HG03571 (cell line): ENCODE results near the gene TGFBRAP1.
A peak's percentile ranks its signal among the peaks of the same experiment; 100 is the strongest.

ENCODE experiments used
- ATAC-seq: cut with Tn5 transposase; IDR thresholded peaks from one replicate; pipeline ENCODE4 v1.9.1; 2021; ENCODE audit not compliant: unreplicated experiment

The TGFBRAP1 gene

GRCh38 chr2:105321875-105322646 lies 7.5 kb downstream of the TGFBRAP1 start:
- no peak for ATAC-seq

- no peak for ATAC-seq
Measured at GRCh38 chr2:105320651-105321215, 8.8 kb downstream of the TGFBRAP1 start.

- no peak for ATAC-seq
Measured at GRCh38 chr2:105317937-105318336, 11.6 kb downstream of the TGFBRAP1 start.

- peak; percentile 48 for ATAC-seq
Measured at GRCh38 chr2:105315314-105315713, 14.2 kb downstream of the TGFBRAP1 start.

GRCh38 chr2:105313877-105314276 lies 15.7 kb downstream of the TGFBRAP1 start:
- ATAC-seq = no peak

GRCh38 chr2:105309147-105309545 lies 20.4 kb downstream of the TGFBRAP1 start:
- no peak for ATAC-seq

- no peak for ATAC-seq
Measured at GRCh38 chr2:105308382-105309146, 21.0 kb downstream of the TGFBRAP1 start.

- no peak for ATAC-seq
Measured at GRCh38 chr2:105307962-105308361, 21.6 kb downstream of the TGFBRAP1 start.

GRCh38 chr2:105307550-105307949 lies 22.0 kb downstream of the TGFBRAP1 start:
- no peak for ATAC-seq

GRCh38 chr2:105307146-105307545 lies 22.4 kb downstream of the TGFBRAP1 start:
- ATAC-seq = no peak

GRCh38 chr2:105301646-105302045 lies 27.9 kb downstream of the TGFBRAP1 start:
- no peak for ATAC-seq

GRCh38 chr2:105299290-105299689 lies 30.2 kb downstream of the TGFBRAP1 start:
- no peak for ATAC-seq

GRCh38 chr2:105298017-105298416 lies 31.5 kb downstream of the TGFBRAP1 start:
- no peak for ATAC-seq

- no peak for ATAC-seq
Measured at GRCh38 chr2:105297216-105297615, 32.3 kb downstream of the TGFBRAP1 start.

- no peak for ATAC-seq
Measured at GRCh38 chr2:105296017-105296611, 33.4 kb downstream of the TGFBRAP1 start.

- no peak for ATAC-seq
Measured at GRCh38 chr2:105294844-105295481, 34.6 kb downstream of the TGFBRAP1 start.

- ATAC-seq = no peak
Measured at GRCh38 chr2:105294046-105294445, 35.5 kb downstream of the TGFBRAP1 start.

- no peak for ATAC-seq
Measured at GRCh38 chr2:105291981-105292380, 37.6 kb downstream of the TGFBRAP1 start.

GRCh38 chr2:105290981-105291660 lies 38.4 kb downstream of the TGFBRAP1 start:
- no peak for ATAC-seq

- no peak for ATAC-seq
Measured at GRCh38 chr2:105288133-105288532, 41.4 kb downstream of the TGFBRAP1 start.
